DMS79 (cell line): ENCODE data around the gene STOML2.
"Not testable (repeated sequence)": the region's sequence is repeated elsewhere in the genome, so short reads cannot be mapped to it uniquely, and the experiment has no call there.

Experiments
- DNase-seq: peaks from one replicate; lab custom pipeline; 2025; lab: John Stamatoyannopoulos, UW

Gene STOML2, protein sequence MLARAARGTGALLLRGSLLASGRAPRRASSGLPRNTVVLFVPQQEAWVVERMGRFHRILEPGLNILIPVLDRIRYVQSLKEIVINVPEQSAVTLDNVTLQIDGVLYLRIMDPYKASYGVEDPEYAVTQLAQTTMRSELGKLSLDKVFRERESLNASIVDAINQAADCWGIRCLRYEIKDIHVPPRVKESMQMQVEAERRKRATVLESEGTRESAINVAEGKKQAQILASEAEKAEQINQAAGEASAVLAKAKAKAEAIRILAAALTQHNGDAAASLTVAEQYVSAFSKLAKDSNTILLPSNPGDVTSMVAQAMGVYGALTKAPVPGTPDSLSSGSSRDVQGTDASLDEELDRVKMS

DNA sequence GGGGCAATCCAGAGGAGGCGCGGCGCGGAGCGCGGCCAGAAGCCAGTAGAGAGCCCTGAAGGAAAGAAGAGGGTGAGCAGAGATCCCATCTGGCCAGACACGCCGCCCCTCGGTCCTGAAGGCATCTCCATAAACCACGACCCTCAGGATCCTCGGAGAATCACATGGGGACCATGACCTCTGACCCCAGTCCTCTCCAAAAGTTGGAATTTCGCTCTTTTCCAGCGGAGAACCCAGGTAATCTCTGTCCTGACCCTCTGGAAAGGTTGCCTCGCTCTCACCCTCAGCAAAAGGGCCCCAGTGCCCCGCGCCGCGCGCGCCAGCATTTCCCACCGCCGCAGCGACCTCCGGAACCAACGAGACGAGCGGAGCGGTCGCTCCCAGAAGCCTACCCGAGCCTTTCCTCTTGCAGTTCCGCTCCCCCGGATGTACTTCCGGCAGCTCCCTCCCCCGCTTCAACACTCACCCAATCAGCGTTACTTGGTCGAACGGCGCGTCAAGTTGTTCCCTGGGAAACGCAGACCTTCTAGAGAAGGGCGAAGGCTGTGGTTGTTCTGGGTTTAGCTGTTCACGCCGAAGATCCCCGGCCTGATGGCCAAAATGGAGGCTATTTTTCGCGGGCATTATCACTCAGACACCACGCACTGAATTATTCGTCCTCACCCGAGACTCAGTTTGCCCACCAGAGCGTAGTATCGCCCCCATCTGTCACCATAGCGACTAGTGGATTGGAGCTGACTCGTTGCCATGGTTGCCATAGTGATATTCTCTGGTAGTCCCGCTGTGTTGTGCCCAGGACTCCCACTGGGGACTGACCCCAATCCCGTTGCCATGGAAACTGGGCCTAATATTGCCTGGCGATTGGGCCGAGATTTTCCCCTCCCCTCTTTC is at the start of gene STOML2:
TSS of gene STOML2 (minus strand) at position 363 of the 891 bp plus-strand sequence. CDS start at position 326, 37 bp downstream.
- peak; percentile 95 for DNase-seq

DNA sequence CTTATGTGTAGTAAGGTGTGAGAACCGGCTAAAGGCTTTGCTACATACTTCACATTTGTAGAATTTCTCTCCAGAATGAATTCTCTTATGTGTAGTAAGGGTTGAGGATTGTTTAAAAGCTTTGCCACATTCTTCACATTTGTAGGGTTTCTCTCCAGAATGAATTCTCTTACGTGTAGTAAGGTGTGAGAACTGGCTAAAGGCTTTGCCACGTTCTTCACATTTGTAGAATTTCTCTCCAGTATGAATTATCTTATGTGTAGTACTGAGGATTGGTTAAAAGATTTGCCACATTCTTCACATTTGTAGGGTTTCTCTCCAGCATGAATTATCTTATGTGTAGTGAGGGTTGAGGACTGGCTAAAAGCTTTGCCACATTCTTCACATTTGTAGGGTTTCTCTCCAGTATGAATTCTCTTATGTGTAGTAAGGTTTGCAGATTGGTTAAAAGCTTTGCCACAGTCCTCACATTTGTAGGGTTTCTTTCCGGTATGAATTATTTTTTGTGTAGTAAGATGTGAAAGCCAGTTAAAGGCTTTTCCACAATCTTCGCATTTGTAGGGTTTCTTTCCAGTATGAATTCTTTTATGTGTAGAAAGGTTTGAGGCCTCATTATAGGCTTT is 45.1 kb upstream of the STOML2 start:
- DNase-seq: not testable (repeated sequence)

- DNase-seq: no peak
Observed at GRCh38 chr9:35142037-35142436, 39.1 kb upstream of the STOML2 start.

- no peak for DNase-seq
Observed at GRCh38 chr9:35140093-35140492, 37.2 kb upstream of the STOML2 start.

GRCh38 chr9:35136866-35137265 is 33.9 kb upstream of the STOML2 start:
- DNase-seq: no peak

DNA sequence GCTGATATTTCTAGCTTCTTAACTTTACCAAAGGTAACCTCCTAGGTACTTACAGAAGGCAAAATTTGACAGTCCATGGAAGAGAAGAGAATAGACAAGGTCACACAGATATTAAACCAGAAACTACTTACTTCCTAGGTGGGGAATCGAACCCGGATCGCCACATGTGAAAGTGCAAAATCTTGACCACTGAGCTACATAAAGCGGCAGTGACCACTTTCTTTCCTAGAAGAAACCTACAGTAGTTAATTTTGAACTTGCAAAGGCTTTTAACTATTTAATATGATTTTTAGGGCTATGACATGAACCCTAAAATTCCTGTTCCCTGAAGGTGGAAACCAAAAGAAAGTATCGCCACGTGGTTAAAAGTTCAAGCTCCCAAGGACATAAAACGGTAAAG is 33.1 kb upstream of the STOML2 start:
- no peak for DNase-seq

DNA sequence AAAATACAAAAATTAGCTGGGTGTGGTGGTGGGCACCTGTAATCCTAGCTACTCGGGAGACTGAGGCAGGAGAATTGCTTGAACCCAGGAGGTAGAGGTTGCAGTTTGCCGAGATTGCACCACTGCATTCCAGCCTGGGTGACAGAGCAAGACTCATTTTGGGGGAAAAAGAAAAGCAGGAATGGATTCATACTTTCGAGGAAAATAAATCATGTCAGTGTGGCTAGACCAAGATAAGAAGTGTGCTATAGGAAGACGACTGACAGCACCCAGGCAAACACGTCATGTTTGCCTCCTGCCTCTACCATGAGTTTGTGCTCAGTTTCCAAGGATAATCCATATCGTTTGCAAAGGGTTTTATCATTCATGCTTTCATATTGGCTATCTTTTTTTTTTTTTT is 32.0 kb upstream of the STOML2 start:
- DNase-seq: no peak

DNA sequence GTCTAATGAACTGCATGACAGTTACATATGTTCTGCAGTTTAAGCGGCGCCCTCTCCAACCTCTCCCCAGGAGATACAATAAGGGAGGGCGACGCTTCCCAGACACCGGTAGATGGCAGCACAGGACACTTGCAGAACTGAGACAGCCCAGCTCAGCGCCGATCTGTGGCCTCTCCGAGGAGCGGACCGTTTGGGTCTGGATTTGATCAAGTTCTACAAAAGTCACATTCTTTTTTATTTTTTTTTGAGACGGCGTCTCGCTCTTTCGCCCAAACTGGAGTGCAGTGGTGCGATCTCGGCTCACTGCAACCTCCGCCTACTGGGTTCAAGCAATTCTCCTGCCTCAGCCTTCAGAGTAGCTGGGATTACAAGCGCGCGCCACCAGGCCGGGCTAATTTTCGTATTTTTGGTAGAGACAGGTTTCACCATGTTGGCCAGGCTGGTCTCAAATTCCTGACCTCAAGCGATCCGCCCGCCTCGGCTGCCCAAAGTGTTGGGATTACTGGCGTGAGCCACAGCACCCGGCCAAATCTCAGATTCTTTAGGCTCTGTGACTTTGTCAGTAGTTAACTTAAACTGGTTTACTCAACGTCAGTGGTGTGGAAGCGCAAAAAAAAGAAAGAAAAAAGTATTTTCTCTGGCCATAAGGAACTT is 14.1 kb upstream of the STOML2 start:
- DNase-seq: peak; percentile 70

DNA sequence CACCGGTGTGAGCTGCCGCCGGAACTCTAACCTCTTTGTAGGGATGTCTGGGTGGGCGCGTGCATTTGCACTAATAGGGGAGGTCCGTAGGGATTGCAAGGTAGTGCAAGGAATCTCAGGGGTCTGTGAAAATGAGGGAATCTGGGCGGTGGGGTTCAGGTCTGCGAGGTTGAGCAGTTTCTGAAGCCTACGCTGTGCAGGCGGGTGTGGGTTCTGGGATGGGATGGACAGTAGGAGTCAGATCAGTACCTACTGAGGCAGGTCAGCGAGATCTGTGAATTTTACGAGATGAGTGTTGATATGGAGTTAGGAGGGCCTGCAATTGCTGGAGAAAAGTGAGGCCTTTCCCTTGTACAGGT is 13.6 kb upstream of the STOML2 start:
- no peak for DNase-seq

DNA sequence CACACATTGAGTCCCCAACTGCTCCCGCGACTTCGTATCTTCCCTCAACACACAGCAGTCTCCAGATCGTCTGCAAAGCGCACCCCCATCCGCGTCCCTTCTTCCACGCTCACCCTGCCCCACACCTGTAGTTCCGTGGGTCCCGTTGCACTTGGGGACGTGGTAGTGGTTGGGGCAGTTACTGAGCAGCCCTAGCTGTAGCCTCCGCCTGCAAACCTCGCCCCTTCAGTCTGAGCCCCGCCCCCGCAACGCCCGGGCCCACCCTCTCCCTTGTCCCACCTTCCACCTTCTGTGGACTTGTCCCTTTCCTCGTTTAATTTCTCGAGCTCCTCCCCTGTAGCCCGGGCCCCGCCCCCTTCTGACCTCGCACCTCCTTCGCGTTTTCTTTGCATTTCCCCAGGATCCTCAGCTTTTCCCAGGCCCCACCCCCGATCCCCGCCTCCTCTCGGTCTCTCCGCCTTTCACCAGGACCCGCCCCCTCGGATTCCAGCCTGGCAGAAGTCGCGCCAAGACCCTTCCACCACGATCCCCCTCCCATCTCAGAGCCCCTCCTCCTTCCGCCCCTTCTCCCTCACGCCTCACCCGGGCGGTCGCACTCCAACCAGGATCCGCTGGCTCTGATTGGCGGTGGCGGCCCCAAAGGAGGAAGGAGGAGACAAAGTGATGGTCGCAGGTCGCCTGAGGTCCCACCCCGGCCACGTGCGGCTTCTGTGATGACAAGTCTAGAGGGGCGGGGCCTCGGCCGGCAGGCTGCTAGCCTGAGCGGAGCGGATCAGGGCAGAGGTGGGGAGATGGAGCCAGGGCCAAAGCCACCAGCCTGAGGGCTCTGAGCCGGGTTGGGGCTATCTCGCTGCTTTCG is 13.0 kb upstream of the STOML2 start, which contains the start of gene ATOSB:
TSS of gene ATOSB (minus strand) at position 183 of the 859 bp plus-strand sequence. CDS start 7,588 bp downstream, outside the sequence.
- DNase-seq: peak; percentile 98

GRCh38 chr9:35114840-35115628 is 12.1 kb upstream of the STOML2 start:
- DNase-seq: no peak

DNA sequence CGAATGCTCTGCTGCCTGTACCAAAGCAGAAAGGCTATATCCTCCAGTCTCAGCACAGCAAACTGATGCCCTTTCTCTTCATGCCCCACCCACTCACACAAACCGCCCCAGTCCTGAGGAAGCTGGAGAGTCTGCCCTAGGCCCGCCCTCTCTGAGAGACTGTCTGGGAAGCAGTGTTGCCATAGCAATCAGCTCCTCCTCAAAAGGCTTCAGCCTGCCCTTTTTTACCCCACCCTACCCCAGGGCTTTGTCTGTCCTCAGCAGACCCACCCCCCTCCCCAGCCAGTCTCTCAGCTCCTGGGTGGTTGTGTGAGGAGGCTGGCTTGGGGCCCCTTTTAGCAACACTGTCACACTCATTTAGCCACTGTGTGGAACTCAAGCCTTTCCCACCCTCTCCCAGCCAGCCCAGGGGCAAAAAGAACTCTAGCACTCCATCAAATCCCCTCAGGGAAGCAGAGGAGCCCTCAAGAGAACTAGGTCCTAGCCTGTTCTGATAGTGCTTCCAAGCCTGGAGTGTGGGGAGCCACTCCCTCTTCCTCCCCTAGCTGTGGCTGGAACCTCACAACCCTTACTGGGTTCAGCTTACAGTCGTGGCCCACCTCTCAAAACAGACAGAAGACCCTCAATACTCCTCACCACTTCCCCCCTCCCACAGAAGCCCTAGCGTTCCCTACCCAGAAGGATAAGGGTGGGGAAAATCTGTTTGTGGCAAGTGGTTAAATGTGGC is 11.3 kb upstream of the STOML2 start:
- DNase-seq: peak; percentile 75

DNA sequence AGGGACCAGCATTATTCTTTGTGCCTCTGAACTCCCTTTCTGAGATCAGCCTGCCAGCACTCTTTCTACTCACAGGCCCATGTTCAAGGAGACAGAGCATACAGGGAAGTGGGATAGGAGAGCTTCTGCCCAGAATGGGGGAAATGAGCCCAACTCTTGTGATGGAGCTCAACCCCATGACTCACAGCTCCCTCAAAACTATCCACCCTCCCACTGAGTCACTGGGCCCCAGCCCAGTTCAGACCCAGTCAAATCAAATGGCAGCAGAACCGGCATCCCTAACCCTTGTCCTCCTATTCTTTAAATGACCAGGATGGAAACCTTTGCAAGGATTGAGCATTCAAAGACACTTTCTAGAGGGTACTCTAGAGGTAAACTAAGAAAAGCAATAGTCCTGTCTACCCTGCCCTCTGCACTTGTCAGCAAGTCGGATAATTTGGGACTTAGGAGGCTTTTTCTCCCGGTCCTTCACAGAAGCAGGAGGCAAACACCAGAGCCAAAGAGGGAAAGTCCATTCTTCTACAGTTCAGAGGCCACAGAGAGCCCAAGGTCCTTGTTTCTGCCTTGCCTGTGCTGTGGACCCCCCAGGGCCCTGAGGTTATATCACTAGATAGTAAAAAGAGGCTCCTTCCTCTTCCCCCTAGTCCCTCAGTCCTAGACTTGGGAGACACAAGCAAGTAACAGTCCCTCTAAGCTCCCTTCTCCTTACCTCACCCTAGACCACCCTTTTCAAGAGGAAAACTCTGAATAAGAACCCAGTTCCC is 9.5 kb upstream of the STOML2 start:
- DNase-seq: no peak

DNA sequence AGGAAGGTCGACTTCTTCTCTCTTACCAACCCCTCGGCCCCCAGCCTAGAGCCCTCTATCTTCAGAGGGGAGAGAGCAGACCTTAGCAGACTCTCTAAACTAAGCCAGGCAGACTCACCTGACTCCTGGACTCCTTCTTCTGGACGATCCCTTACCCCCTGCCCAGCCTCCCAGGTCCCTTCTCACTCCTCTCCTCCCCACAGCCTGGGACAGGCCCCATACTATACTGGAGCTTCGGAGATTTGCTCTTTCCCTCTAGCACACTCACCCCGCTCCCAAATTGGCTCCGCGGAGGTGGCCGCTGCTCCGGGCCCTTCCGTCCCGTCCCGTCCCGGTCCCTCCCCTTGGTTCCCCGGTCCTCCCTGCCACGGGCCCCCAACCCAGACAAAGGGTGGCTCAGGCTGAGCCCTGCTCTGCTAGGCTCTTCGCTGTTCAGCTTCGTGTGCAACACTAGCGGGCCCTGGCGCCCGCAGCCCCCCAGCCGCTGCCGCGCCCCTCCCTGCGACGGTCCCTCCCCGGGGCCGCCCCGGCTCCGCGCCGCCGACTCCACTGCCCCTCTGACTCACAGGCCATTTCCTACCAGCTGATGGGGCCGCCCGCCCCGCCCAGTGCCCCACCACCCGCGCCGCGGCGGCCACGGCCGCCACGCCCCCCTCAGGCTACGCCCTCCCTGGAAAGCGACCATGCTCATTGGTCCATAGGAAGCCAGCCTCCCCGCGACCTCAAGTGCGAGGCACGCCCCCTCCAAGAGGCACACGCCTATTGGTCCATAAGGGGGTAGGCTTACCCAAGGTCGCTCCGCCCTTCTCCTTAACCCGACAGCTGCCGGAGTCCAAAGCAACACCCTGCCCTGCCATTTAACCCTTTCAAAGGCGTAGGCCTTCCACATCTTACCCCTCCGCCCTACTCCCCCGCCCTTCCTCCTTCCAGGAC is 8.3 kb upstream of the STOML2 start:
- DNase-seq: peak; percentile 93

GRCh38 chr9:35110327-35110761 is 7.4 kb upstream of the STOML2 start:
- no peak for DNase-seq

DNA sequence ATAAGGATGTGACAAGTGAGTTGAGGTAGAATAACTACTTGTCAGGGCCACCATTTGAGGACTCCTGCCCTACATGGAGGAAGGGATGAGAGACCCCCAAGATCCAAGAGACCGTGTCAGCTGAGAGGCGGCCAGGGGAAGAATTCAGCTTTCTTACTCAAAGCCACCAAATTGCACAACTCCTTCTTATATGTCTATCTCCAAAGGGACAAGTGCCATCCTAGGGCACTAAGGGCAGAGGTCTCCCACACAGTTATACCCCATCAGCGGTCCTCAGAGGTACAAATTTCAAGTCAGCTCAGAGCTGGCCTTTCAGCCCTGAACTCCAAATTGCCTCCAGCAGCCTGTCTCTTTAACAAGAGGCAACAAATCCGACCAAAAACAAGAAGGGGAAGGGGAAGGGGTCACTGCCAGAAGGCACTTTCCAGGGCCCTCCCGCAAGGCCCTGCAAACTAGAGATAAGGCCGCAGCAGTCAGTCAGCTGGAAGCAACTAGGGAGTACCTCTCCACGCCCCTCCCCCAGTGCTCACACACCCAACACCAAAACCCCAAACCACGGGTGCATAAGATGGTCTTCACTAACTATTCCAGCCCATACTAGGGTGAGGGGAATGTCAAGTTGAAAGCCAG is 6.1 kb upstream of the STOML2 start:
- no peak for DNase-seq

DNA sequence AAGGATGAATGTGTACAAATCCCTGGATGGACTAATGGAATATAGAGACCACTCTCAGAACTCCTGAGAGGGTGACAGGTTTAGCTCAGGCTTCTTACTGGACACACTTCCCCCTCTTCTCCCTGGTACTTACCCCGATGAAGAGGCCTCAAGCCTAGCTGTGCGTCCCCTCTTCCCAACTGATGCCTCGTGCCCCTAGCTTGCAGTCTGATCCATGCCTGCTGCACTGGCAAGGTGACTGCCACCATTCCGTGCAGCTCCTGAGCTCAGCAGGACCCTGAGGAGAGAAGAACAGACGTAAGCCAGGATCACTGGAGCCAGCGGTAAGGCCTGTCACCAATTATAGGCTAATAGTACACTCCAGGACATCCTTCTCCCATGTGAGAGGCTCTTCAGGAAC is 5.5 kb upstream of the STOML2 start:
- no peak for DNase-seq
